Bronchial epithelial cell (primary cell): ENCODE measurements around the gene FBXO36. TPM values are rescaled to one million over a fixed set of nuclear protein-coding genes. Genes with fewer than 3 reads are reported as not detected.

Experiments
- DNase-seq: peaks from one replicate; pipeline ENCODE4 v3.0.0-alpha.2; 2010; ENCODE audit warnings: low read depth
- FAIRE-seq: peaks from 2 replicates; lab custom pipeline; 2011; peaks lifted over from hg19 to GRCh38; lab: Jason Lieb, UNC
- H3K27me3 ChIP-seq: 2 replicates; pipeline ENCODE4 v1.5.1; 2011; ENCODE audit warnings: low read length; ENCODE audit not compliant: control insufficient read depth, insufficient read depth
- H3K36me3 ChIP-seq: 2 replicates; pipeline ENCODE4 v1.5.1; 2011; ENCODE audit warnings: low read length; ENCODE audit not compliant: control insufficient read depth, insufficient read depth
- H3K4me3 ChIP-seq: 2 replicates; pipeline ENCODE4 v1.5.1; 2011; ENCODE audit warnings: mild to moderate bottlenecking, low read depth, low read length, control low read depth
- CTCF ChIP-seq: IDR thresholded peaks from 2 replicates; pipeline ENCODE4 v1.5.1; 2011; ENCODE audit warnings: mild to moderate bottlenecking, moderate library complexity, low read length, control low read depth, inconsistent platforms; ENCODE audit not compliant: insufficient read depth, severe bottlenecking
- total RNA-seq: library from RNA; depleted of rRNA; stranded (reverse); fragments of >200 nt; gene quantifications from 2 replicates; pipeline ENCODE4 v1.2.1, GENCODE V29; 2014

FBXO36 gene
- total RNA-seq, 1 donor from 2014 or later, result 3.4 TPM

DNA sequence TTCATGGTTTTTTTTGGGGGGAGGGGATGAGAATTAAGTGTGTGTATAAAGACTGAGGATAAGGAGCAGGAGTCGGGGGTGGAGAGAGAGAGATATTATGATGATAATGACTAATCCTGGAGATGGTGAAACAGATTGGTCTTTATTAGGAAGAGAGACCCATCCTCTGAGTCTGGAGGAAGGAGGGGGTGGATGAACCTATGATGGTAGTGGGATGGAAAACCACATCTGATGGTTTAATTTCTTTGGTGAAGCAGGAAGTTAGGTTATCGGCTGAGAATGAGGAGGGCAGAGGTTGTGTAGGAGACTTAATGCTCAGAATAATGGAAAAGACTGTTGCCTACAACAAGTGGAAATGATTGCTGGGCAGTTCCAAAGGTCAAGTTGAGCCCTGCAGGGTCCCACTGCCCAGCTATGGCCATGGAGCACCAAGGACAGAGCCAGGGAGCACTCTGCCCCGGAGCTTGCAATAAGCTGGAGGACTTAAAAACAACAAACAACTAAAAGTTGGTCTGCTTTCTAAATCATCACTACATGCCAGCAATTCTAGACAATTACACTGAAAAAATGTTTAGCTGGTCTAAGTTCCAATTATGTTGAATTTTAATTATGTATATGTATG lies 138.5 kb downstream of the FBXO36 start:
- no peak for TF ChIP-seq CTCF
- no peaks in the 10 kb centered on the region for H3K27me3 ChIP-seq
- H3K4me3 ChIP-seq, result no peak overlapping the region
- H3K36me3 ChIP-seq, result no peaks in the 10 kb centered on the region
- no peak for FAIRE-seq
- DNase-seq, result no peak

Other genes starting within 250 kb of the FBXO36 start
- gene DNER, start 207.9 kb upstream of the FBXO36 start, total RNA-seq, result 0.51 and 1.8 TPM in 2 replicates
- gene TRIP12, start 494 bp upstream of the FBXO36 start, total RNA-seq, result 170 and 326 TPM in 2 replicates
- 2.4 and 5.4 TPM in 2 replicates for gene SLC16A14, start 146.4 kb downstream of the FBXO36 start, total RNA-seq